Fibroblast of skin of back (primary cell): Measurements from ENCODE around the gene ALG14.

Experiments used
- DNase-seq: peaks from one replicate; pipeline ENCODE4 v3.0.0-alpha.2; 2013

Gene ALG14

GRCh38 chr1:95005584-95005983 is 67.2 kb downstream of the ALG14 start:
- DNase-seq = no peak

- DNase-seq = no peak
These were observed 68.7 kb downstream of the ALG14 start for GRCh38 chr1:95004013-95004412.

GRCh38 chr1:95003433-95003738 is 69.4 kb downstream of the ALG14 start:
- peak; percentile 38 for DNase-seq

DNA sequence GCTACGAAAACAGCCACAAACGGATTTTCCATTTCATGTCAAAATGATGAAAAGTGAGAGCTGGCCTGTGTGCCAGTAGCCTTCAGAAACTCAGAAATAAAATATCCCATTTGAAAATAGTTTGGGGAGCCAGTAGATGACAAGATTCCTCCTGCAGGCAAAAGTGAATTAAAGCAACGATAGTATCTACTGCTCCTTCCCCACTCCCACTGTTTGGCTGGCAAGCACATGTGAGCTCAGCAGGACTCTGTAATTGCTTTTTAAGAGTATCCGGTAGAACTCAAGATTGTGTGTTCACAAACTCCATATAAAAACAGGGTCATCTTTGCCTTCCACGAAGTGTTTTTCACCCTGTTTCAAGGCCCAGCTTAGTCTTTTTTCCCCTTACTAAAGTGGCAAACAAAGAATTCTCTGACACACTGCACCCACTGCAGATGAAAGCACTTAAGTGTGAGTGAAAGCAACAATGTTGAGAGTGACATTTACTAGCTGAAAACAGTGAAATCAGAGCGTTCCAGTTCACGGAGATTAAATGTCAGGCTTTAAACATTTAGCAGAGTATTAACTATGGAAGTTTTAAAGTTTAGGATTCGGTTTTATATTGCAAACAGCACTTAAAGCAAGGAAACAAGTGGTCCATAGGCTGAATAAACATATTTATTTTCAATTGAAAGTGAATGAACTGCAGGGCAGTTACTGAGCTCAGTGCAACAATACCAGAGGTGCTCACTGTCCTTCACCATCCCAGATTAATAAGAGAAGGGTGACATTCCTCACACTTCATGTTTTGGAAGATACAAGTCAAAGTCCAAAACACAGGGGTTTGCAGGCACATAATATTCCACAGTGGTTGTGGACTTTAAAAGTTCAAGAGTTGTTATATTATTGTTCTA is 70.0 kb downstream of the ALG14 start:
- peak; percentile 34 for DNase-seq

DNA sequence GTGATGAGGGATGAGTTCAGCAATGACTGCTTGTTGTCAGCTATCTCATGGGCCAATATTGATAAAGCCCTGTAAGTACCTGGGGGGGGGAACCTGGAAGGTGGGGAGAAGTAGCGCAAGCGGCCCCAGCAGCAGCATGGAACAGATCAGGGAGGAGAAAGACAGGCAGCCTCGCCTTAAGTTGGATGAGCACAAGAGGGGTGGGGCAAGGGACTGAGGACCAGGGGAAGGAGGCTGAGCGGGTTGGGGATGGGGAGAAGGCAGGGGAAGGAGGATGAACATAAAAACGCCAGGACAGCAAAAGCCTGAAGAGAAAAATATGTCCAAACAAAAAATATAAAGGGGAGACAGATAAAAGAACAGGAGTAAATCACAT is 70.6 kb downstream of the ALG14 start:
- no peak for DNase-seq

DNA sequence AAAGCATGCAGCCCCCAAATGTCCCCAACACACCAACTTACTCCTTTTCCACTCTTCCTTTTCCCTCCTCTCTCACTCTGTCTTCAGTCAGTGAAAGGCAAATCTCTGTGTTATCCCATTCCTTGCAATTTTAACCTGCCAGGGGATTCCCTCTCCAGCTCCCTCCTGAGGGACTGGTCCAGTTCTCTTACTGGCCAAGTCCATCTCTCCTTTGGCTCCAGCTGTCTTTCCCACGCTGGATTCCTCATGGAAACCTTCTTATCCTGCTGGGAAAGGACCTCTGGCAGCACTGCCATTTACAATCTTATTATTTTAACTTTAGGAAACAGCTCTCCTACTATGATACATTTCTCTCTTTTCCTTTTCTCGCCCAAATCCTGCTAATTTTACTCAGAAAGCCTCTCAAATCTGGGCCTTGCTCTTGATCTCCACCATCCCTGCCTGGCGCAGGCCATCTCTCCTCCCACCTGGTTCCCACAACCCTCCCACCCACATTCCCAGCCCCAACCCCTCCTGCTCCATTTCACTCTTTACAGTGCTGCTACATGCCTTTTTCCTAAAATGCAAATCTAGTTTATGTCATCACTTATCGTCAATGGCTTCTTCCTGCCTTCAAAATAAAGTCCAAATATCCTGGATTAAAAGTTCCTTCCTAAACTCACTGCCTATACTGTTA is 73.2 kb downstream of the ALG14 start:
- no peak for DNase-seq

GRCh38 chr1:94998748-94999147 is 74.0 kb downstream of the ALG14 start:
- DNase-seq = no peak

GRCh38 chr1:94998114-94998513 is 74.6 kb downstream of the ALG14 start:
- no peak for DNase-seq

- peak; percentile 67 for DNase-seq
These were observed 77.2 kb downstream of the ALG14 start for GRCh38 chr1:94995536-94995935.

DNA sequence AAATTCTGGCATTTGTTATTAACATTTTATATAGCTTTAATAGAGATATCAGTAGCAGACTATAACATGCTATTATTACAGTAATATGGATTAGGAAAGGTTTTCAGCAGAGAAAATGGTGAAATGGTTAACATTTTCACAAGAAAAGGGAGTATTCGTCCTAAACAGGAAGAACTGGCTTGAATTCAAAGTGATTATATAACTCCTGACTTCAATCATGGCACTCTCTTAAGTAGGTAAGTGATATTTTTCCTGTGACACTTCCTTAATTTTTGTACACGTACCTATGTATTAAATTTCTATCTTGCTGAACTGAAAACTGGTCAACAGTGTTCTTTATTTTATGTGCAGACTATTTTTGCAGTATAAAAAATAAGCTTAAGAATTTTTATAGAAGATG is 77.9 kb downstream of the ALG14 start:
- DNase-seq = no peak

- DNase-seq = no peak
These were observed 78.7 kb downstream of the ALG14 start for GRCh38 chr1:94993931-94994645.

- DNase-seq = no peak
These were observed 79.7 kb downstream of the ALG14 start for GRCh38 chr1:94992863-94993563.

- DNase-seq = no peak
These were observed 80.6 kb downstream of the ALG14 start for GRCh38 chr1:94992161-94992560.

GRCh38 chr1:94989911-94990473 is 82.8 kb downstream of the ALG14 start:
- DNase-seq = no peak

GRCh38 chr1:94989398-94989797 is 83.4 kb downstream of the ALG14 start:
- DNase-seq = no peak

- DNase-seq = no peak
These were observed 84.4 kb downstream of the ALG14 start for GRCh38 chr1:94988356-94988755.

DNA sequence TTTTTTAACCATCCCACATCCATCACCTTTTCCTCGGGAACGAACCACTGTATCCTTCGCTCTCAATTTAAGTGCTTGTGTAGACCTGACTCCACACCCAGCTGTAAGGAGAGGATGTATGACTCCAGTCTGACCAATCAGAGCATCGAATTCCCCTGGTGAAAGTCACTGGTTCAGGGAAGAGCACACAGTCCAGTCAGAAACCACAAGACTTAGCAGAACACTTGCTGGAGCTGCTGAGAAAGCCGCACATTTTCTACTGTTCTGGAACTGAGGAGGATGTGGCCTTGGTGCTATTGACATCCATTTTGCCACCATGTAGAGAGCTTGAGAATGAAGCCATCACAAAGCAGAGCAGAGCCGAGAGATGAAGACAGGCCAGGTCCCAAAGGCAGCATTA is 86.0 kb downstream of the ALG14 start:
- peak; percentile 64 for DNase-seq

- DNase-seq = peak; percentile 89
These were observed 89.5 kb downstream of the ALG14 start for GRCh38 chr1:94983171-94983739.

- DNase-seq = peak; percentile 30
These were observed 90.4 kb downstream of the ALG14 start for GRCh38 chr1:94982398-94982797.

GRCh38 chr1:94981575-94981973 is 91.2 kb downstream of the ALG14 start:
- DNase-seq = no peak

GRCh38 chr1:94980582-94981574 is 91.9 kb downstream of the ALG14 start:
- peak; percentile 68 for DNase-seq
